ENCODE measurements around the gene PRKCE.

DNA sequence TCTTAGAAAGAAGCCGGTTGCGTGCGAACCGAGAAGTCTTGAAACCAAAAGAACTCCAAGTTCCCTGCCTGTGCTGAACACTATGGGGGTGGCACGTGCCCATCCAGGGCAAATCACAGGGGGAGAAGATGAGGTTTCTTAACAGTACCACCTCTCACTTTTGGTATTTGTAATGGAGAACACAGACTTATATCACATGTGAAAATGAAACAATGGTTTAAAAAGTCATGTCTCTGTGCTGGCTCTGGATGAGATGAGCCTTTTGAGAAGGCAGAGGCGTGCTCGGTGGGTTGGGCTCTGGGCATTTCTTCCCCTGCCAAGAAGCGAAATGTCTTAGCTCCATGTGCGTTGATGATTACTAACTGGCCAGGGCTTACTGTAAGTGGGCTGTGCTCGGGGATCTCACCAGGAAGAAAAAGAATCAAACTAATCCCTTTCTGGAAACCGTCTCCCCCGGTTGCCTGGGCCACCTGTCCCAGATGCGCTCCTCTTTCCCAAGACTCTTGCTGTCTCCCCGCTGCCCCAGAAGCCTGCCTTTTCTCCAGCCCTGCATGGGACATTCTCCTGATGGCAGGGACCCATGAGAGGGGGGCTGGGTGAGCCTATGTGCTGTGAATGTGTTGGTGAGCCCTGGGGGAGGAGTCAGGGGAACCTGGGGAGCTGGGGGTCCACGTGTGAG, 252.9 kb downstream of the PRKCE start:
- TF ChIP-seq GATA2 (IDR thresholded peaks at IDR 0.05; ENCODE audit: low read depth, low read length) (no peak), GATA3 (IDR thresholded peaks at IDR 0.05; ENCODE audit: low read depth, low read length) (no peak)
